Stomach (tissue), 9 donors: ENCODE measurements around the gene ARHGAP32. TPM values are rescaled to one million over a fixed set of nuclear protein-coding genes. Genes with fewer than 3 reads are reported as not detected.

Experiments used
- DNase-seq, 2 donors: peaks; one replicate each; pipeline versions ENCODE4 v3.0.0 to v3.0.0-alpha.2; 2013 to 2019
- H3K27ac ChIP-seq, 5 donors: fragments of 200-600 bp in 4 of 5; sonication (generic) in 4 of 5; one replicate each; pipeline ENCODE4 v1.5.1; 2013 to 2019; ENCODE audit warnings: mild to moderate bottlenecking in 1 of 5, moderate library complexity in 1 of 5
- H3K27me3 ChIP-seq, 3 donors: fragments of 200-600 bp; sonication (generic); one replicate each; pipeline ENCODE4 v1.5.1; 2017 to 2019; ENCODE audit warnings: mixed run types in 1 of 3
- H3K36me3 ChIP-seq, 4 donors: fragments of 200-600 bp; sonication (generic); 1 replicate in 3 of 4; 2 replicates in 1 of 4; pipeline ENCODE4 v1.5.1; 2016 to 2019
- H3K4me1 ChIP-seq, 4 donors: fragments of 200-600 bp; sonication (generic); one replicate each; pipeline ENCODE4 v1.5.1; 2016 to 2019
- H3K4me3 ChIP-seq, 4 donors: fragments of 200-600 bp; sonication (generic) in 3 of 4; one replicate each; pipeline ENCODE4 v1.5.1; 2016 to 2019; ENCODE audit warnings: mild to moderate bottlenecking in 1 of 4
- H3K9me3 ChIP-seq, 4 donors: fragments of 200-600 bp; sonication (generic); one replicate each; pipeline ENCODE4 v1.5.1; 2016 to 2019
- CTCF ChIP-seq, 7 experiments: fragments of 450-650 bp in 4 of 7; fragments of 200-600 bp in 3 of 7; sonication (generic) in 3 of 7; IDR thresholded peaks; one replicate each; pipeline ENCODE4 v1.5.1; 2016 to 2019; ENCODE audit warnings: antibody characterized with exemption in 7 of 7, control low read depth in 2 of 7, mild to moderate bottlenecking in 1 of 7
- EP300 ChIP-seq: sonication (generic); formaldehyde crosslinking; IDR thresholded peaks from one replicate; pipeline ENCODE4 v1.6.1; 2017; ENCODE audit warnings: antibody characterized with exemption
- POLR2A ChIP-seq, 4 donors: fragments of 450-650 bp; IDR thresholded peaks; one replicate each; pipeline ENCODE4 v1.6.1; 2016; ENCODE audit warnings: antibody characterized with exemption in 4 of 4, control low read depth in 2 of 4, mild to moderate bottlenecking in 1 of 4, moderate library complexity in 1 of 4
- POLR2AphosphoS5 ChIP-seq, 3 donors: sonication (generic); formaldehyde crosslinking; IDR thresholded peaks; one replicate each; pipeline ENCODE4 v1.6.1; 2016; ENCODE audit warnings: antibody characterized with exemption in 3 of 3
- WGBS, 5 donors: extraction: QIAGEN DNeasy Blood & Tissue Kit in 3 of 5; methylation state at CpG; one replicate each; pipeline versions ENCODE4 v1.1.5 to v1.1.7; 2013 to 2018; 5-methylcytosine and 5-hydroxymethylcytosine counted together
- intact Hi-C: fragments of 100-400 bp; cut with DNase I; formaldehyde crosslinking; loops from one replicate; pipeline ENCODE4 v1.15.1; 2023; ENCODE audit warnings: low total_unique reads
- polyA plus RNA-seq, 3 donors: library from polyadenylated mRNA; stranded (reverse); fragments of 200-250 nt; gene quantifications; one replicate each; pipeline ENCODE4 v1.2.3, GENCODE V29; 2013
- total RNA-seq, 5 donors: library from RNA; depleted of rRNA; stranded (reverse); fragments of >200 nt; gene quantifications; one replicate each; pipeline versions ENCODE4 v1.1.0 to v1.2.3, GENCODE V29; 2014 to 2016
- donor health status: healthy with polysubstance abuse.
- donor health status: Bipolar disorder and iron deficiency.
- donor health status: healthy.

Gene ARHGAP32
- total and polyA plus RNA-seq, 8 donors, result 2.9 to 70.1 (median 34.3) TPM

GRCh38 chr11:128955636-128956035 lies 236.5 kb downstream of the ARHGAP32 start:
- Histone ChIP-seq H3K4me1 (peaks cover 0 to 4% (median 0%) of the 10 kb centered on the region in 4 donors), H3K4me3 (no peak overlapping the region), H3K27me3 (peaks cover 0 to 15% (median 0%) of the 10 kb centered on the region in 3 donors), H3K9me3 (no peaks in the 10 kb centered on the region), H3K27ac (no peak overlapping the region), H3K36me3 (no peaks in the 10 kb centered on the region)
- WGBS, 5 donors, result 34 to 54% (median 47%) methylated on average over 3 of the region's 3 CpGs
- TF ChIP-seq EP300, result no peak
- no peak for TF ChIP-seq CTCF (IDR thresholded peaks at IDR 0.05)
- no peak for TF ChIP-seq POLR2AphosphoS5 (IDR thresholded peaks at IDR 0.05)
- TF ChIP-seq POLR2A (IDR thresholded peaks at IDR 0.05), result no peak
- intact Hi-C loops, result loop anchor here (2.0 kb wide), 1 partner anchor 71 kb away; no protein-coding TSS in a partner anchor
- no peak for DNase-seq

GRCh38 chr11:128953151-128953550 lies 239.0 kb downstream of the ARHGAP32 start:
- no peak overlapping the region for H3K4me3 ChIP-seq
- peaks cover 0 to 4% (median 0%) of the 10 kb centered on the region in 4 donors for H3K4me1 ChIP-seq
- DNase-seq, result no peak
- no peaks in the 10 kb centered on the region for H3K9me3 ChIP-seq
- no peaks in the 10 kb centered on the region for H3K36me3 ChIP-seq
- 86 to 96% (median 95%) methylated on average over 16 of the region's 16 CpGs for WGBS, 5 donors
- H3K27ac ChIP-seq, result no peak overlapping the region
- TF ChIP-seq POLR2A (IDR thresholded peaks at IDR 0.05), result no peak
- TF ChIP-seq EP300, result no peak
- TF ChIP-seq POLR2AphosphoS5 (IDR thresholded peaks at IDR 0.05), result no peak
- no peak for TF ChIP-seq CTCF (IDR thresholded peaks at IDR 0.05)
- peaks cover 0 to 15% (median 0%) of the 10 kb centered on the region in 3 donors for H3K27me3 ChIP-seq
- intact Hi-C loops, result no loop called here

- intact Hi-C loops, result no loop called here
- H3K36me3 ChIP-seq, result no peaks in the 10 kb centered on the region
- no peak for TF ChIP-seq POLR2AphosphoS5 (IDR thresholded peaks at IDR 0.05)
- no peak for TF ChIP-seq EP300
- TF ChIP-seq CTCF (IDR thresholded peaks at IDR 0.05), result no peak
- no peak for TF ChIP-seq POLR2A (IDR thresholded peaks at IDR 0.05)
Observed at GRCh38 chr11:128949791-128950454, 242.2 kb downstream of the ARHGAP32 start.

GRCh38 chr11:128948583-128948982 lies 243.5 kb downstream of the ARHGAP32 start:
- Histone ChIP-seq H3K27ac (no peak overlapping the region), H3K27me3 (peaks cover 0 to 4% (median 0%) of the 10 kb centered on the region in 3 donors), H3K4me1 (no peaks in the 10 kb centered on the region), H3K4me3 (no peak overlapping the region), H3K9me3 (no peaks in the 10 kb centered on the region), H3K36me3 (no peaks in the 10 kb centered on the region)
- WGBS, 5 donors, result 38 to 64% (median 49%) methylated on average over 3 of the region's 3 CpGs
- DNase-seq, result no peak
- intact Hi-C loops, result no loop called here
- TF ChIP-seq CTCF (IDR thresholded peaks at IDR 0.05) (no peak), POLR2AphosphoS5 (IDR thresholded peaks at IDR 0.05) (no peak), POLR2A (IDR thresholded peaks at IDR 0.05) (no peak), EP300 (no peak)

More at GRCh38 chr11:128949791-128950454, 242.2 kb downstream of the ARHGAP32 start:
- no peak for DNase-seq
- no peak overlapping the region for H3K27ac ChIP-seq
- H3K27me3 ChIP-seq, result peaks cover 0 to 4% (median 0%) of the 10 kb centered on the region in 3 donors
- H3K4me3 ChIP-seq, result no peak overlapping the region
- WGBS, 5 donors, result 55 to 62% (median 60%) methylated on average over 13 of the region's 13 CpGs
- H3K4me1 ChIP-seq, result no peaks in the 10 kb centered on the region
- no peaks in the 10 kb centered on the region for H3K9me3 ChIP-seq
